Adipocyte (in vitro differentiated cells): ENCODE measurements around the gene PKNOX2.

Experiments
- DNase-seq: peaks from one replicate; pipeline ENCODE4 v3.0.0-alpha.2; 2015; ENCODE audit warnings: low read depth
- H3K27me3 ChIP-seq: replicated peaks from 2 replicates; pipeline ENCODE4 v1.7.0; 2013; ENCODE audit warnings: mild to moderate bottlenecking, low read length, moderate library complexity; ENCODE audit not compliant: control insufficient read depth, insufficient read depth
- H3K36me3 ChIP-seq: 2 replicates; pipeline ENCODE4 v1.7.0; 2013; ENCODE audit warnings: low read length, mild to moderate bottlenecking, moderate library complexity; ENCODE audit not compliant: control insufficient read depth, insufficient read depth, severe bottlenecking
- H3K4me1 ChIP-seq: 2 replicates; pipeline ENCODE4 v1.7.0; 2013; ENCODE audit warnings: mild to moderate bottlenecking, low read length, moderate library complexity; ENCODE audit not compliant: control insufficient read depth, insufficient read depth
- H3K4me3 ChIP-seq: 2 replicates; pipeline ENCODE4 v1.7.0; 2013; ENCODE audit warnings: mild to moderate bottlenecking, low read length, moderate library complexity
- H3K9ac ChIP-seq: 2 replicates; pipeline ENCODE4 v1.7.0; 2013; ENCODE audit warnings: mild to moderate bottlenecking, low read length, moderate library complexity
- H3K9me3 ChIP-seq: 2 replicates; pipeline ENCODE4 v1.7.0; 2013; ENCODE audit warnings: mild to moderate bottlenecking, low read length, moderate library complexity; ENCODE audit not compliant: control insufficient read depth

PKNOX2 gene

DNA sequence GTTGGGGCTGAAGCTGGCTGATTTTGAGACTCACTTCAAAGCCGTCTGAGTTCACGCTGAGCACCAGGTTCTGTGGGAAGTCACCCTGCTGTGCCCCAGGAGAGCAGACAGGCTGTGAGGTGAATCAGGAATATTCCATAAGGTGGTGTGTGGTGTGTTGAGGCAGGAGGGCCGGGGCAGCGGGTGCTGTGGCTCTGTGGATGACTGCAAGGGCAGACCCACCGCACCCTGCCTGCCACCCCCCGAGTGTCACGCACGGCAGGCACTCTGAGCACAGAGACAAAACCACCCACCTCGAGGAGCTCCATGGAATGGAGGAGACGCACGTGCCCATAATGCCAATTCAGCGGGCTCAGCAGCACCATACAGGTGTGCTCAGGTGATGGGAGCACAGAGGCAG, 147.8 kb downstream of the PKNOX2 start:
- Histone ChIP-seq H3K27me3 (peaks cover 11% of the 10 kb centered on the region), H3K9ac (no peak overlapping the region), H3K9me3 (peaks cover 2% of the 10 kb centered on the region), H3K36me3 (no peaks in the 10 kb centered on the region), H3K4me1 (no peaks in the 10 kb centered on the region), H3K4me3 (no peak overlapping the region)
- no peak for DNase-seq

DNA sequence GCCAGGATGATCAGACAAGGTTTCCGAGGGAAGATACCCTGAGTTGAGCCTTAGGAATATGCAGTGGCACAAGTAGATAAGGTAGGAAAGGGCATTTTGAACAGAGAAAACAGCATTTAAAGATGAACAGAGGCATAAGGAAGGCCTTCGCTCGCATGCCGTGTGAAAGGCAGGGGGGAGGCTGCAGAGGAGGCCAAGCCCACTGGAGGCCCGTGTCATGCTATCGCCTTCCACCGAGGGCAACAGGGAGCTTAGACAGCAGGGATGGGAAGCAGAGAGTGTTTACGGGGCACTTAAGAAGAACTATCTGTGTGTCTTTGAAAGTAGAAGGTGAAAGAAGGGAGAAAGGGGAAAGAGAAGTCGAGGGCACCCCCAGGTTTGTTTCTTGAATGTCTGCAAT, 148.3 kb downstream of the PKNOX2 start:
- H3K4me1 ChIP-seq, result no peaks in the 10 kb centered on the region
- no peaks in the 10 kb centered on the region for H3K36me3 ChIP-seq

DNA sequence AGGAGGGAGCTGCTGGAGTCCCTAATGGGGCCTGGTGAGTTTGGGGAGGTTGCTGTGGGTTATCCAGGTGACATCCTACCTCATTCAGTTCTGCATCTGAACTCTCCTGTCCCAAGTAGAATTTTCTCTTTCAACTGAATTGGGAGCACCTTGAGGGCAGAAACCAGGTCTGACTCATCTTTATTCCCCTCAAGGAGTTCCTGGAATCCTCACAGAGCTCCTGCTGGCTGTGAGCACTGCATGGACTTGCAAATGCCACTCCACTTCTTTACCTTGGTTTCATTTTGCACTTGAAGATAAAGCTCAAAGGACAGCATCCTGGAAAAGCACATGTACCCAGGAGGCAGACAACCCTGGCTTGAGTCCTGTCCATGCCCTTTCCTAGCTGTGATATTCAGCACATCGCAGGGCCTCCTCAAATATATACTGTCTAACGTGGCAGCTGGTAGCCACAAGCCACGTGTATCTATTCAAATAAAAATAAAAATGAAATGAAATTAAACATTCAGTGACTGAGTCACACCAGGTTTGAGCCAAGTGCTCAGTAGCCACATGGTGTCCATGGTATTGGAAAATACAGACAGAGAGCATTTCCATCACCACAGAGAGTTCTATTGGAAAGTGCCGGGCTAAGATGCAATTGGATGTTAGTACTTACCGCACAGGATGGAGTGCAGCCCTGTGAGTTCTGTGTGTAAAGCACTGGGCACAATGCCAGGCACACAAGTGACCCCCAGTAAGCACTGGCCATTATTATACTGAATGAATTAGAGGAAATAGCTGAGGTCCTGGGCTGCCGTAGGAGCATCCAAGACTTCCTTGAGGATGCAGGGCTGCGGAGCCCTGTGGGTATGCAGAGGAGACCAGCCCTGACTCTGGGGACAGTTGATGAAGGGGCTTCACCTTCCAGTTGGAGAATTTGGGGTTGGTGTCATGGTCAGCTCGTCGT, 149.0 kb downstream of the PKNOX2 start:
- Histone ChIP-seq H3K36me3 (no peaks in the 10 kb centered on the region), H3K4me1 (no peaks in the 10 kb centered on the region), H3K4me3 (no peak overlapping the region), H3K9ac (no peak overlapping the region), H3K27me3 (peaks cover 5% of the 10 kb centered on the region), H3K9me3 (peaks cover 7% of the 10 kb centered on the region)
- no peak for DNase-seq

More for the DNA sequence above, 148.3 kb downstream of the PKNOX2 start:
- DNase-seq, result no peak
- Histone ChIP-seq H3K9me3 (peaks cover 6% of the 10 kb centered on the region), H3K27me3 (peaks cover 7% of the 10 kb centered on the region), H3K4me3 (no peak overlapping the region), H3K9ac (no peak overlapping the region)

DNA sequence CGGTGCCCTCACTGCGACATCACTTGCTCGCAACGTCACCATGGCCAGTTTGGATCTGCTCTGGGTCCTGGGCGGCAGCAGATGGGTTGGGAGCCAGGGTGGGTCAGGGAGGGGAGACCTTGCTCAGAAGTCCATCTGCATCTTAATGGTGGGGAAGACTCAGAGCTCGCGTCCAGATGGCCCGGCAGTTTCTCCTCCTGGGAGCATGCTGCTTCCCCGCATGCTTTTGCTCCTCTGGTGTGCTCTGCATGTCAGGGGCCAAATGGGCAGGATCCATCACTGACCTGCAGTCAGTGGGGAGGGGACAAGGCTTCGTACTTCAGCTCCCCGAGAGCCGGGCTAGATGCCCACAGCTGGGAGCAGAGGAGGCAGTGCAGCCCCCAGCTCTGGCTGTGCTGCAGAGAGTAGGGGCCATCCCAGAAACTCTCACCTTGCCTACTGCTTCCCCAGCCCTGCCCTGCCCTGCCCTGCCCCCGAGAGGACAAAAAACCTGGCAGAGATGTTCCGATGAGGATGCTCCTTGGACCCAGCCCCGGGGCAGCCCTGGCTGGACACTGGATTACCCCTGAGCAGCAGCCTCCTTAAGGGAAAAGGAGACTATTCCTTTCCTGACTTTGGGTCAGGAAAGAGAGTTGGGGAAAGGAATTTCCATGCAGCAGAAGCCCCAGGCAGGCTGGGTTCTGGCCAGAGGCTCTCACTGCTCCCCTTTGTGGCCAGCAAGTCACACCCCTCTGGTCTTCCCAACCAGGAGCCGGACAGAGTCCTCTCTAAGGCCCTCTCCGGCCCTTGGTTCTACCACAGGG, 149.9 kb downstream of the PKNOX2 start:
- Histone ChIP-seq H3K9me3 (peaks cover 7% of the 10 kb centered on the region), H3K4me3 (no peak overlapping the region), H3K4me1 (no peaks in the 10 kb centered on the region), H3K27me3 (peaks cover 5% of the 10 kb centered on the region), H3K9ac (no peak overlapping the region), H3K36me3 (no peaks in the 10 kb centered on the region)
- DNase-seq, result no peak

DNA sequence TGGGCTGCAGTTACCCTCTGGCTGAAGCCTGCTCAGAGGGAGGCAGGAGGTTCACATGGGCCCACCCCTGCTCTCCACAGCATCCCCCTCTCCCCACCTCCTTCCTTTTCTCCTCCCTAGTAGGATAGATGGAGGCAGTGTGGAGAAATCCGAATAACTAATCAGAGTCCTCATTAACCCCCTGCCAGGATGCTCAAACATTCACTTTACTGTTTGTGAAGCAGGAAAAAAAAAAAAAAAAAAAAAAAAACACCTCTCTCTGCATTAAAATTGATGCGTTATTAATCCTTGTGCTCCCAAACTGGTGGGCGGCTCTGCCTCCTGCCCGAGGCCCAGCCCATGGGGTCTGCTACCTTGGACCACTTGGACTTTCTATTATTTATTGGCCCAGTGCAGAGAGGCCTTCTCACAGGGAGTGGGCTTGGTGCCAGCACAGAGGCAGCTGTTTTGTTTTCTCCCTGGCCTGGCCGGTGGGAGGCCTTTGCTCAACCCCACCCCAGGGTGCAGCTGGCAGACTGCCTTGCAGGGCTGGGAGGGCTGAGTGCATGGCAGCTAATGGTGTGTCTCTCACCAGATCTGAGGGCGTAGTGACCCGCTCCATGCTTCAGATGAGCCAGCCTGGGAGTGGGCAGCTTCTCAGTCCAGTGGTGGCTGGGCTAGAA, 150.7 kb downstream of the PKNOX2 start:
- DNase-seq, result peak; percentile 24
- H3K4me3 ChIP-seq, result no peak overlapping the region
- H3K9ac ChIP-seq, result no peak overlapping the region
- H3K4me1 ChIP-seq, result no peaks in the 10 kb centered on the region
- no peaks in the 10 kb centered on the region for H3K36me3 ChIP-seq
- H3K27me3 ChIP-seq, result peaks cover 5% of the 10 kb centered on the region
- peaks cover 7% of the 10 kb centered on the region for H3K9me3 ChIP-seq

DNA sequence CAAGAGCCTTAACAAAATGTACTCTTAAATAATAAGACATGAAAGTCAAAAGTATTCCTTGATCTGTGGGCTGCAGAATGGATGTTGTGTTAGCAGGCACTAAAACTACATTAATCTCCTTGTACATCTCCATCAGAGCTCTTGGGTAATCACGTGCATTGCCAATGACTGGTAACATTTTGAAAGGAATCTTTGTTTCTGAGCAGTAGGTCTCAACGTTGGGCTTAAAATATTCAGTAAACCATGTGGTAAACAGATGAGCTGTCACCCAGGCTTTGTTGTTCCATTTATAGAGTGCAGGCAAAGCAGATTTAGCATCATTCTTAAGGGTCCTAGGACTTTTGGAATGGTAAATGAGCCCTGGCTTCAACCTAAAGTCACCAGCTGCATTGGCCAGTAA, 152.9 kb downstream of the PKNOX2 start:
- DNase-seq, result no peak
- peaks cover 7% of the 10 kb centered on the region for H3K9me3 ChIP-seq
- H3K4me3 ChIP-seq, result no peak overlapping the region

DNA sequence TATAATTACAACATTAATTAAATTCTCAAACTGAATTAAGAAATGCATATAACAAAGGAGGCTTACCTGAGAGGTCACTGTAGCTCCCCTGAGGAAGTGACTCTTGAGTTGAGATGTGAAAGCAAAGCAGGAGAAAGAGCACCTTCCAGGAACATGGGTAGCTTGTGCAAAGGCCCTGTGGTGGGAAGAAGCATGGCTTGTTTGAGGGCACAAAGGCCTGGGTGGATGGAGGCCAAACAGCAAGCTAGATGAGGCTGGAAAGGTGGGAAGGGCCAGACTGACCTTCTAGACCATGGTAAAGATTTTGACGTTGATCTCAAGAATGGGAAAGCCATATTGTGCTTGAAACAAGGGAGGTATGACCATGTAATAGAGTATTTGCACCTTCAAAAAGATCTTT, 155.1 kb downstream of the PKNOX2 start:
- Histone ChIP-seq H3K27me3 (peaks cover 17% of the 10 kb centered on the region), H3K9me3 (peaks cover 7% of the 10 kb centered on the region), H3K9ac (no peak overlapping the region), H3K4me1 (no peaks in the 10 kb centered on the region), H3K4me3 (no peak overlapping the region), H3K36me3 (no peaks in the 10 kb centered on the region)
- DNase-seq, result no peak

More for the DNA sequence above, 152.9 kb downstream of the PKNOX2 start:
- H3K4me1 ChIP-seq, result no peaks in the 10 kb centered on the region
- peaks cover 5% of the 10 kb centered on the region for H3K27me3 ChIP-seq
- no peaks in the 10 kb centered on the region for H3K36me3 ChIP-seq
- no peak overlapping the region for H3K9ac ChIP-seq

DNA sequence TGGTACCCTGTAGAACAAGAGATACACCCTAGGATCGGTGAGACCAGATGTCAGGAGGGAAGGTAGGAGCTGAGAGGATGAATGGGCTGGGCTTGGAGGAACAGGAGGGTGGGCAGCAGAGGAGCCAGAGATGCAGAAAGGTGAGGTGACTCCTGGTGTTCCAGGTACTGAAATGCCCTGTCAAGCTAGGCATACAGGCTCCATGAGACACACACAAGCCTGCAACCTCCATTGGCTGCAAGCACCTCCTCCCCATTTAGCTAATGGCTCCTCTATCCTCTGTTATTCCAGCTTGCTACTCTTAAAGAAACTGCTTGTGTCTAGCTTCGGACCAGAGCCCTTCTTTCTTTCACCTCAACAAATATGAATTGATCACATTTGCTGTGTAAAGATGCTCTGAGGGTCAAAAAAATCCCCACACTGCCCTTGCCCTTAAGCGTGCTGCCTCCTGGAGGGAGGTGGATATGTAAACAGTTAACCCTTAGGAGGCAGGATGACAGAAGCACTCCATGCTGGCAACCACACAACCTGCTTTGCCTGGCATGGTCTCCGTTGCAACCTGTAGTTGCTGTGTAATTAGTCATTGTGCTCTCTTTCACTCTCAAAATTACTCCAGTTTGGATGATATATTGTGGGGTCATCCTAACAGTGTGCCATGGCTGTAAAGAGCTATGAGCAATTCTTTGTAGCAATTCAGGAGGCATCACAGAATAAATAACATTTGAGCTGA, 156.0 kb downstream of the PKNOX2 start:
- DNase-seq, result no peak
- Histone ChIP-seq H3K4me1 (no peaks in the 10 kb centered on the region), H3K9me3 (peaks cover 7% of the 10 kb centered on the region), H3K27me3 (peaks cover 20% of the 10 kb centered on the region), H3K9ac (no peak overlapping the region), H3K36me3 (no peaks in the 10 kb centered on the region), H3K4me3 (no peak overlapping the region)

DNA sequence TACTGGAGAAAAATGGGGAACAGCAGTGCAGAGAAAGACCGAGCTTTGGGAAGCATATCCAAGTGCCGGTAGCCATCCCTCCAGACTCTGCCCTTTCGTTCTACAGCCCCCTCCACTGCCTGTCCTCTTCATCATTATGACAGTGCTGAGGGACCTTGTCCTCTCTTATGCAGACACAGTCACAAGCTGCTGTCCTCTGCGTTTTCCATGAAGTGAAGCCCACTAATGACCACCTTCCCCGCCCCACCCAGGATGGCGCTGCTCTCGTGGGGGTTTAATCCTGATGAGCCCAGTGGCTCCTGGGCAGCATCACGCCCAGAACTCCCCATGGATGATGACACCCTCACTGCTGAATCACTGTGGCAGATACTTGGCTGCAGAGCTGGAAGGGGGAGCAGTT, 157.7 kb downstream of the PKNOX2 start:
- no peak overlapping the region for H3K9ac ChIP-seq
- H3K4me3 ChIP-seq, result no peak overlapping the region
- peaks cover 6% of the 10 kb centered on the region for H3K9me3 ChIP-seq
- H3K27me3 ChIP-seq, result peaks cover 24% of the 10 kb centered on the region
- DNase-seq, result no peak
- no peaks in the 10 kb centered on the region for H3K4me1 ChIP-seq
- no peaks in the 10 kb centered on the region for H3K36me3 ChIP-seq

DNA sequence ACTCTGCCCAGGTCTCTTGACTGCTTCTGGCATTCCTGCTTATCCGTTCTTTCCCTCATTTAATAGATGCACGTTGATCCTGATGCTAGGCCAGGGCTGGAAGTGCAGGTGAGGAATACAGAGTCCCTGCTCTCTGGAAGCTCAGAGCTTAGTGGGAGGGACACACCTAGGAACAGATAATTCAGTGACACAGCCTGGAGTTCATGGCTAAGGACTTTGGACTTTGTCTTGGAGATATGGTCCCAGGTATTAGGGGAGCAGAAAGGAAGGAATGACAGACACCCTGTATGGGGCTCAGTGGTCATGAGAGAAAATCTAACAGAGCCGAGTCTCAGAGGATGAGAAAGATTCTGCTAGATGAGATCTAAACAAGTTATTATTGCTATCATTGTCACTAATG, 160.6 kb downstream of the PKNOX2 start:
- H3K9me3 ChIP-seq, result no peaks in the 10 kb centered on the region
- no peak overlapping the region for H3K9ac ChIP-seq
- H3K27me3 ChIP-seq, result peaks cover 24% of the 10 kb centered on the region
- no peaks in the 10 kb centered on the region for H3K4me1 ChIP-seq
- H3K36me3 ChIP-seq, result no peaks in the 10 kb centered on the region
- no peak for DNase-seq
- no peak overlapping the region for H3K4me3 ChIP-seq
